Measurements from ENCODE around the gene SORCS3. TPM values are rescaled to one million over a fixed set of nuclear protein-coding genes. Genes with fewer than 3 reads are reported as not detected.

Gene SORCS3
- polyA plus RNA-seq, 1 donor (not counting 4 experiments of a cell fraction or from before 2014, with no cell fraction given): not detected

DNA sequence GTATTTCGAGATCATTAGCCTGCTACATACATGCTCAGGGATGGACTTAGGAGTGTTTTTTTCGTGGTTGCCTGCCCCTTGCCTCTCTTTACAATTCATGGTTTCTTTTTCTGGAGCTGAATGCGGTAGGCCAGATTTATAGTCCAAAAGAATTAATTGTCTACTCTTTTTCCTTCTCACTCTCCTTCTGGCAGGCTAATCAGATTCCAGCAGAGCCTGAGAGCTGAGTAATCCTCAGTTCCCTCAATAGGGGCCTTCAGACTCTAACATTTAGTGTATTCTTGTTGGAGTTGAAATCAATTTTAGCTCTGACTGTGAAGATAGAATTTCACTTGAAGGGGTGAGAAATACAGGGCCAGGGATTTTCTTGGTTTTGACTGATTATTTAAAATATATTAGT lies 16.4 kb downstream of the SORCS3 start:
- no peak for TF ChIP-seq EZH2 (IDR thresholded peaks at IDR 0.05; ENCODE audit: low read length)
- no peak for TF ChIP-seq CTCF (optimal IDR thresholded peaks at IDR 0.05 in 1 of 3, IDR thresholded peaks at IDR 0.05 in 1 of 3, conservative IDR thresholded peaks at IDR 0.05 in 1 of 3; ENCODE audit: extremely low read depth in 1 of 3, insufficient read depth in 2 of 3, low read length in 3 of 3)
- no peaks in the 10 kb centered on the region for H3K9me3 ChIP-seq (ENCODE audit: control insufficient read depth, low read depth, low read length)
- FAIRE-seq (no peak), DNase-seq (ENCODE audit: low read depth, low spot score) (no peak)
- H3K4me3 ChIP-seq (ENCODE audit: control insufficient read depth in 2 of 3, extremely low read depth in 1 of 3, insufficient read depth in 2 of 3, low read depth in 1 of 3, low read length in 3 of 3): no peak overlapping the region
- H3K9me1 ChIP-seq (ENCODE audit: control insufficient read depth, extremely low read depth, insufficient read depth, low read length): no peaks in the 10 kb centered on the region
- H4K20me1 ChIP-seq (ENCODE audit: control insufficient read depth, extremely low read depth, insufficient read depth, low read length): no peaks in the 10 kb centered on the region
- H3K4me1 ChIP-seq (ENCODE audit: control insufficient read depth, extremely low read depth, insufficient read depth, low read length): no peaks in the 10 kb centered on the region
- no peaks in the 10 kb centered on the region for H3K79me2 ChIP-seq (ENCODE audit: control insufficient read depth, insufficient read depth, low read length)
- no peaks in the 10 kb centered on the region for H3K27me3 ChIP-seq (ENCODE audit: control insufficient read depth, extremely low read depth, insufficient read depth, low read length)
- H3K4me2 ChIP-seq (ENCODE audit: control insufficient read depth, extremely low read depth, insufficient read depth, low read depth, low read length): no peak overlapping the region
- no peak overlapping the region for H3K27ac ChIP-seq (ENCODE audit: control insufficient read depth, insufficient read depth, low read length)
- no peaks in the 10 kb centered on the region for H3K36me3 ChIP-seq (ENCODE audit: control insufficient read depth in 2 of 2, extremely low read depth in 1 of 2, insufficient read depth in 2 of 2, low read length in 2 of 2)
- H2AFZ ChIP-seq (ENCODE audit: control insufficient read depth, low read length): no peak overlapping the region
- no peak overlapping the region for H3K9ac ChIP-seq (ENCODE audit: control insufficient read depth, extremely low read depth, insufficient read depth, low read length)
- dilution Hi-C loops (cut with MboI; ENCODE audit: extremely low pct_ligation_motif_present, low sequenced_read_pairs): no loop called here

DNA sequence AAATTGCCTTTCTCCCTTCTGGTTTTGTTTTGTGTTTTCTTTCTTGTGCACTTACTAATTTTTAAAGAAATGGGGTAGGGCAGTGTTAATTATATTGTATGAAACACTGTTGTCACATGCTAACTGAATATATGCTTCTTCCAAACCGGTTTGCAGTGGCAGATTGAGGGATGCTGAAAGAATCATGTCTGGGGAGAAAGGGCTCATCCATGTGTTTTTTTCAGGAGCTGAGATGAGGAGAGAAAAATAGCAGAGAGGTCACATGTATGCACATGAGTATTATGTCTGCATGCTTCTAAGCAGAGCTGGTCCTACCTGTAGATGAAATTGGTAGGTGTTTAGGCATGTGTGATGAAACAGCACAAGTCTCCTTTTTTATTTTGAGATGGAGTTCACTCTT lies 17.0 kb downstream of the SORCS3 start:
- Histone ChIP-seq H3K4me1 (ENCODE audit: control insufficient read depth, extremely low read depth, insufficient read depth, low read length) (no peaks in the 10 kb centered on the region), H3K9ac (ENCODE audit: control insufficient read depth, extremely low read depth, insufficient read depth, low read length) (no peak overlapping the region), H3K27ac (ENCODE audit: control insufficient read depth, insufficient read depth, low read length) (no peak overlapping the region), H3K9me3 (ENCODE audit: control insufficient read depth, low read depth, low read length) (no peaks in the 10 kb centered on the region), H2AFZ (ENCODE audit: control insufficient read depth, low read length) (no peak overlapping the region), H3K4me2 (ENCODE audit: control insufficient read depth, extremely low read depth, insufficient read depth, low read depth, low read length) (no peak overlapping the region), H3K27me3 (ENCODE audit: control insufficient read depth, extremely low read depth, insufficient read depth, low read length) (no peaks in the 10 kb centered on the region), H3K36me3 (ENCODE audit: control insufficient read depth in 2 of 2, extremely low read depth in 1 of 2, insufficient read depth in 2 of 2, low read length in 2 of 2) (no peaks in the 10 kb centered on the region), H3K79me2 (ENCODE audit: control insufficient read depth, insufficient read depth, low read length) (no peaks in the 10 kb centered on the region), H3K9me1 (ENCODE audit: control insufficient read depth, extremely low read depth, insufficient read depth, low read length) (no peaks in the 10 kb centered on the region), H3K4me3 (ENCODE audit: control insufficient read depth in 2 of 3, extremely low read depth in 1 of 3, insufficient read depth in 2 of 3, low read depth in 1 of 3, low read length in 3 of 3) (no peak overlapping the region), H4K20me1 (ENCODE audit: control insufficient read depth, extremely low read depth, insufficient read depth, low read length) (no peaks in the 10 kb centered on the region)
- TF ChIP-seq CTCF (optimal IDR thresholded peaks at IDR 0.05 in 1 of 3, IDR thresholded peaks at IDR 0.05 in 1 of 3, conservative IDR thresholded peaks at IDR 0.05 in 1 of 3; ENCODE audit: extremely low read depth in 1 of 3, insufficient read depth in 2 of 3, low read length in 3 of 3): no peak
- TF ChIP-seq EZH2 (IDR thresholded peaks at IDR 0.05; ENCODE audit: low read length): no peak
- dilution Hi-C loops (cut with MboI; ENCODE audit: extremely low pct_ligation_motif_present, low sequenced_read_pairs): no loop called here
- FAIRE-seq: peak; percentile 5
- DNase-seq (ENCODE audit: low read depth, low spot score): no peak
